ENCODE measurements around the gene FRMPD3. TPM values are rescaled to one million over a fixed set of nuclear protein-coding genes. Genes with fewer than 3 reads are reported as not detected.

Gene FRMPD3
- total and polyA plus RNA-seq, 2 of the 8 experiments (the other 6 are each of a cell fraction or from before 2014, with no cell fraction given): 0.38 to 0.56 TPM

DNA sequence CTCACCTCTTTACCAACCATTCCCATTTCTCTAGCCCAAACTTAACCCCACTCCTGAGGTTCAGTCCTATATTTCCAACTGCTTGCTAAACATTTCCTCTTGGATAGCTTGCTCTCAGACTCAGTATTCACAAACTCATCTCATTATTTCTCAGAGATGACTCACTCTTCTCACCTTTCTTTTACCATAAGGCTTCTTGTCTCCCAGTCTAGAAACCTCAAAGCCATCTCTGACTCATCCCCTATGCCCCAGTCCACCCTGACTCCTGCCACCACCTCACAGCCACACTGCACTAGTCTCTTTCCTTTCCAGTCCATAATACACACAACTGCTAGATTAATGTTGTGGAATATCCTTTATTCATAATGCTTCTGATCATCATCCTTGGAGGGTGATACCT is 4.8 kb downstream of the FRMPD3 start:
- Histone ChIP-seq H3K56ac (replicated peaks; ENCODE audit: insufficient read length, low read depth, low read length) (no peak overlapping the region), H4K8ac (ENCODE audit: extremely low read depth, insufficient read depth, low read length) (no peak overlapping the region), H3K23ac (ENCODE audit: insufficient read length) (no peak overlapping the region), H4K20me1 (replicated peaks in 1 of 2; ENCODE audit: control insufficient read depth in 1 of 2, insufficient read depth in 2 of 2, low read length in 2 of 2) (no peaks in the 10 kb centered on the region), H3K27me3 (replicated peaks in 1 of 4; ENCODE audit: control insufficient read depth in 3 of 4, extremely low read depth in 1 of 4, insufficient read depth in 3 of 4, low read length in 3 of 4) (peaks cover 0 to 12% (median 7%) of the 10 kb centered on the region in 4 experiments; a peak in 5 of 7 replicates), H3K9me3 (ENCODE audit: insufficient read depth in 2 of 2, low read depth in 1 of 2, low read length in 1 of 2) (no peaks in the 10 kb centered on the region), H3K36me3 (ENCODE audit: control insufficient read depth in 2 of 4, insufficient read depth in 4 of 4, low read length in 3 of 4) (no peaks in the 10 kb centered on the region), H3K4me1 (replicated peaks in 1 of 4; ENCODE audit: control insufficient read depth in 3 of 4, insufficient read depth in 4 of 4, low read length in 3 of 4) (peaks cover 3 to 13% (median 10%) of the 10 kb centered on the region in 4 experiments; a peak in 5 of 7 replicates), H3K79me1 (ENCODE audit: low read depth, low read length) (no peaks in the 10 kb centered on the region), H3K4me3 (ENCODE audit: extremely low read depth in 1 of 4, insufficient read depth in 2 of 4, low read depth in 3 of 4, low read length in 4 of 4) (no peak overlapping the region), H2BK15ac (ENCODE audit: low read length) (no peak overlapping the region), H3K14ac (ENCODE audit: insufficient read length) (no peak overlapping the region), H2BK5ac (ENCODE audit: low read depth, low read length) (no peak overlapping the region), H4K91ac (replicated peaks; ENCODE audit: insufficient read length, low read length) (no peak overlapping the region), H2BK120ac (replicated peaks; ENCODE audit: low read depth, low read length) (no peak overlapping the region), H2BK12ac (ENCODE audit: low read depth, low read length) (no peak overlapping the region), H3K4me2 (ENCODE audit: insufficient read depth in 1 of 2, low read depth in 2 of 2, low read length in 2 of 2) (no peak overlapping the region), H3K18ac (ENCODE audit: extremely low read depth, low read length) (no peak overlapping the region), H3K27ac (ENCODE audit: low read depth, low read length) (no peak overlapping the region), H3K23me2 (ENCODE audit: low read depth, low read length) (peaks cover 13% of the 10 kb centered on the region; the same call in 1 of the 2 replicates), H3K4ac (replicated peaks; ENCODE audit: insufficient read length, low read depth, low read length) (no peak overlapping the region), H2AK5ac (ENCODE audit: low read depth, low read length) (no peak overlapping the region), H3K79me2 (ENCODE audit: control insufficient read depth in 1 of 2, insufficient read depth in 2 of 2, low read length in 2 of 2) (no peaks in the 10 kb centered on the region), H2BK20ac (ENCODE audit: low read length) (no peak overlapping the region), H4K5ac (ENCODE audit: insufficient read length, low read depth, low read length) (no peak overlapping the region), H3K9ac (replicated peaks in 1 of 4; ENCODE audit: extremely low read depth in 1 of 4, low read depth in 3 of 4, low read length in 3 of 4) (no peak overlapping the region), H2AFZ (ENCODE audit: low read length) (no peak overlapping the region)
- CTCF ChIA-PET (ENCODE audit: partially characterized antibody): interaction anchor here (0.7 to 2.1 kb wide), 4 partner anchors 16 to 171 kb away, joined by 3 to 9 read pairs (median 3); no protein-coding TSS in a partner anchor
- no peak for DNase-seq (ENCODE audit: low read depth in 1 of 2, low spot score in 2 of 2)
- FAIRE-seq: no peak
- TF ChIP-seq PHF8 (conservative IDR thresholded peaks at IDR 0.05; ENCODE audit: low read depth, low read length) (no peak), SP1 (IDR thresholded peaks at IDR 0.05; ENCODE audit: low read depth, low read length) (no peak)
- TF ChIP-seq, protein P1, sequence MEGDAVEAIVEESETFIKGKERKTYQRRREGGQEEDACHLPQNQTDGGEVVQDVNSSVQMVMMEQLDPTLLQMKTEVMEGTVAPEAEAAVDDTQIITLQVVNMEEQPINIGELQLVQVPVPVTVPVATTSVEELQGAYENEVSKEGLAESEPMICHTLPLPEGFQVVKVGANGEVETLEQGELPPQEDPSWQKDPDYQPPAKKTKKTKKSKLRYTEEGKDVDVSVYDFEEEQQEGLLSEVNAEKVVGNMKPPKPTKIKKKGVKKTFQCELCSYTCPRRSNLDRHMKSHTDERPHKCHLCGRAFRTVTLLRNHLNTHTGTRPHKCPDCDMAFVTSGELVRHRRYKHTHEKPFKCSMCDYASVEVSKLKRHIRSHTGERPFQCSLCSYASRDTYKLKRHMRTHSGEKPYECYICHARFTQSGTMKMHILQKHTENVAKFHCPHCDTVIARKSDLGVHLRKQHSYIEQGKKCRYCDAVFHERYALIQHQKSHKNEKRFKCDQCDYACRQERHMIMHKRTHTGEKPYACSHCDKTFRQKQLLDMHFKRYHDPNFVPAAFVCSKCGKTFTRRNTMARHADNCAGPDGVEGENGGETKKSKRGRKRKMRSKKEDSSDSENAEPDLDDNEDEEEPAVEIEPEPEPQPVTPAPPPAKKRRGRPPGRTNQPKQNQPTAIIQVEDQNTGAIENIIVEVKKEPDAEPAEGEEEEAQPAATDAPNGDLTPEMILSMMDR (IDR thresholded peaks at IDR 0.05; ENCODE audit: control extremely low read depth in 1 of 3, insufficient read depth in 1 of 3, low read depth in 1 of 3, low read length in 3 of 3): no peak
- POLR2A ChIA-PET (ENCODE audit: partially characterized antibody): no interaction called here
